H9 (cell line): ENCODE data around the gene NME5. TPM values are rescaled to one million over a fixed set of nuclear protein-coding genes. Genes with fewer than 3 reads are reported as not detected.

ENCODE experiments used
- DNase-seq: peaks from one replicate; pipeline ENCODE4 v3.0.0-alpha.2; 2017
- H2AFZ ChIP-seq: one replicate; pipeline ENCODE4 v1.6.1; 2013; ENCODE audit warnings: mild to moderate bottlenecking, low read length, control low read depth, moderate library complexity
- H2AK5ac ChIP-seq: 2 replicates; pipeline ENCODE4 v1.6.1; 2013; ENCODE audit warnings: low read length, control low read depth, mixed read lengths; ENCODE audit not compliant: insufficient read length
- H2BK120ac ChIP-seq: one replicate; pipeline ENCODE4 v1.6.1; 2013; ENCODE audit warnings: low read depth, mild to moderate bottlenecking, low read length, control low read depth, inconsistent platforms; ENCODE audit not compliant: poor library complexity, severe bottlenecking
- H2BK12ac ChIP-seq: 2 replicates; pipeline ENCODE4 v1.6.1; 2013; ENCODE audit warnings: low read length, control low read depth, mixed read lengths, low read depth; ENCODE audit not compliant: insufficient read length
- H2BK15ac ChIP-seq: 2 replicates; pipeline ENCODE4 v1.6.1; 2013; ENCODE audit warnings: low read depth, low read length, control low read depth
- H2BK20ac ChIP-seq: one replicate; pipeline ENCODE4 v1.6.1; 2013; ENCODE audit warnings: low read depth, mild to moderate bottlenecking, low read length, control low read depth, inconsistent platforms; ENCODE audit not compliant: poor library complexity, severe bottlenecking
- H2BK5ac ChIP-seq: 2 replicates; pipeline ENCODE4 v1.6.1; 2013; ENCODE audit warnings: low read length, control low read depth, mixed read lengths; ENCODE audit not compliant: insufficient read length
- H3K14ac ChIP-seq: 2 replicates; pipeline ENCODE4 v1.6.1; 2013; ENCODE audit warnings: low read length, control low read depth; ENCODE audit not compliant: insufficient read depth
- H3K18ac ChIP-seq: 2 replicates; pipeline ENCODE4 v1.6.1; 2013; ENCODE audit warnings: low read depth, mild to moderate bottlenecking, mixed read lengths, low read length, control low read depth; ENCODE audit not compliant: insufficient read length
- H3K23ac ChIP-seq: 2 replicates; pipeline ENCODE4 v1.6.1; 2013; ENCODE audit warnings: low read length, control low read depth, mixed read lengths, low read depth; ENCODE audit not compliant: insufficient read length
- H3K23me2 ChIP-seq: 2 replicates; pipeline ENCODE4 v1.6.1; 2013; ENCODE audit warnings: low read depth, mild to moderate bottlenecking, mixed read lengths, low read length, control low read depth; ENCODE audit not compliant: insufficient read length, poor library complexity, severe bottlenecking
- H3K27ac ChIP-seq: 2 replicates; pipeline ENCODE4 v1.5.1; 2013; ENCODE audit warnings: low read length, control low read depth, mixed read lengths, low read depth; ENCODE audit not compliant: insufficient read length
- H3K27me3 ChIP-seq: 2 replicates; pipeline ENCODE4 v1.6.1; 2013; ENCODE audit warnings: low read length, control low read depth, inconsistent platforms; ENCODE audit not compliant: insufficient read depth
- H3K4ac ChIP-seq: 2 replicates; pipeline ENCODE4 v1.6.1; 2013; ENCODE audit warnings: low read depth, mild to moderate bottlenecking, control low read depth, inconsistent platforms, low read length, moderate library complexity
- H3K4me1 ChIP-seq: 2 replicates; pipeline ENCODE4 v1.6.1; 2013; ENCODE audit warnings: low read length, control low read depth, inconsistent platforms; ENCODE audit not compliant: insufficient read depth
- H3K4me2 ChIP-seq: 2 replicates; pipeline ENCODE4 v1.6.1; 2013; ENCODE audit warnings: low read length, control low read depth, mixed read lengths; ENCODE audit not compliant: insufficient read length, insufficient read depth
- H3K56ac ChIP-seq: 2 replicates; pipeline ENCODE4 v1.6.1; 2013; ENCODE audit warnings: low read depth, mild to moderate bottlenecking, mixed read lengths, low read length, control low read depth; ENCODE audit not compliant: insufficient read length
- H3K79me1 ChIP-seq: 2 replicates; pipeline ENCODE4 v1.6.1; 2013; ENCODE audit warnings: low read depth, mild to moderate bottlenecking, moderate library complexity, low read length, control low read depth, inconsistent platforms; ENCODE audit not compliant: insufficient read depth, poor library complexity, severe bottlenecking
- H3K79me2 ChIP-seq: 2 replicates; pipeline ENCODE4 v1.6.1; 2013; ENCODE audit warnings: low read length, control low read depth, inconsistent platforms; ENCODE audit not compliant: insufficient read depth
- H3K9ac ChIP-seq: 2 replicates; pipeline ENCODE4 v1.6.1; 2013; ENCODE audit warnings: low read length, control low read depth, mixed read lengths; ENCODE audit not compliant: insufficient read length; ENCODE audit errors: extremely low read depth
- H3K9me3 ChIP-seq: one replicate; pipeline ENCODE4 v1.6.1; 2013; ENCODE audit warnings: low read depth, low read length, inconsistent platforms; ENCODE audit not compliant: control insufficient read depth
- H3T11ph ChIP-seq: one replicate; pipeline ENCODE4 v1.6.1; 2013; ENCODE audit warnings: mild to moderate bottlenecking, low read length, control low read depth, inconsistent platforms
- H4K20me1 ChIP-seq: one replicate; pipeline ENCODE4 v1.6.1; 2013; ENCODE audit not compliant: control insufficient read depth, insufficient read length, insufficient read depth
- H4K5ac ChIP-seq: 2 replicates; pipeline ENCODE4 v1.6.1; 2013; ENCODE audit warnings: low read depth, mild to moderate bottlenecking, mixed read lengths, low read length, control low read depth; ENCODE audit not compliant: insufficient read length
- H4K8ac ChIP-seq: replicated peaks from 2 replicates; pipeline ENCODE4 v1.6.1; 2013; ENCODE audit warnings: low read length, control low read depth, mixed read lengths, low read depth; ENCODE audit not compliant: insufficient read length
- H4K91ac ChIP-seq: 2 replicates; pipeline ENCODE4 v1.6.1; 2013; ENCODE audit warnings: low read depth, mild to moderate bottlenecking, moderate library complexity, mixed read lengths, low read length, control low read depth; ENCODE audit not compliant: insufficient read length
- H3K27ac Mint-ChIP-seq, 3 experiments: 2 replicates in 2 of 3; 3 replicates in 1 of 3; pipeline ENCODE4 v1.8.0; 2020 to 2021; ENCODE audit warnings: mixed read lengths in 3 of 3, mild to moderate bottlenecking in 1 of 3, moderate library complexity in 1 of 3
- H3K27me3 Mint-ChIP-seq: 2 replicates; pipeline ENCODE4 v1.8.0; 2021; ENCODE audit warnings: low read depth, mild to moderate bottlenecking, moderate library complexity, mixed read lengths
- H3K36me3 Mint-ChIP-seq, 3 experiments: 2 replicates in 2 of 3; 3 replicates in 1 of 3; pipeline ENCODE4 v1.8.0; 2020 to 2021; ENCODE audit warnings: low read depth in 3 of 3, mixed read lengths in 3 of 3; ENCODE audit not compliant: insufficient read depth in 1 of 3
- H3K4me1 Mint-ChIP-seq, 2 experiments: 2 replicates each; pipeline ENCODE4 v1.8.0; 2020; ENCODE audit warnings: mixed read lengths in 2 of 2
- H3K4me3 Mint-ChIP-seq, 2 experiments: 2 replicates in 1 of 2; 3 replicates in 1 of 2; pipeline ENCODE4 v1.8.0; 2020 to 2021; ENCODE audit warnings: mild to moderate bottlenecking in 2 of 2, mixed read lengths in 2 of 2, moderate library complexity in 1 of 2
- H3K9me3 Mint-ChIP-seq, 2 experiments: 2 replicates in 1 of 2; 3 replicates in 1 of 2; pipeline ENCODE4 v1.8.0; 2020; ENCODE audit warnings: mild to moderate bottlenecking in 2 of 2, mixed read lengths in 2 of 2, moderate library complexity in 1 of 2
- WGBS: extraction: QIAGEN DNeasy Blood & Tissue Kit; methylation state at CpG from one replicate; pipeline ENCODE4 v1.1.7; 2013; ENCODE audit warnings: missing lambda C conversion rate, low lambda C conversion rate, mixed read lengths; ENCODE audit not compliant: insufficient read length; ENCODE audit errors: extremely low coverage; 5-methylcytosine and 5-hydroxymethylcytosine counted together
- total RNA-seq: library from RNA; stranded (reverse); gene quantifications from 2 replicates; pipeline ENCODE4 v1.2.1, GENCODE V29; 2021
- TF ChIP-seq, protein P1 (sequence below): fragments of 200-600 bp; sonication (generic); conservative IDR thresholded peaks from 3 replicates; pipeline ENCODE4 v1.8.0; 2021; ENCODE audit warnings: antibody characterized with exemption, mild to moderate bottlenecking

Gene NME5
- total RNA-seq, 1 experiment from 2014 or later = 0.96 TPM

- Mint-ChIP-seq H3K4me1 (no peaks in the 10 kb centered on the region), H3K4me3 (no peak overlapping the region), H3K9me3 (no peaks in the 10 kb centered on the region), H3K27me3 (no peaks in the 10 kb centered on the region), H3K36me3 (peaks cover 61 to 94% (median 94%) of the 10 kb centered on the region in 3 experiments; a peak in 6 of 7 replicates), H3K27ac (no peak overlapping the region)
- Histone ChIP-seq H3K14ac (no peak overlapping the region), H3K56ac (no peak overlapping the region), H2AK5ac (no peak overlapping the region), H3K79me2 (no peaks in the 10 kb centered on the region), H3K27me3 (no peaks in the 10 kb centered on the region), H2BK20ac (no peak overlapping the region), H3K9me3 (no peaks in the 10 kb centered on the region), H4K91ac (no peak overlapping the region), H3K4me1 (no peaks in the 10 kb centered on the region), H3K4ac (no peak overlapping the region), H3K18ac (no peak overlapping the region), H3K4me2 (no peak overlapping the region), H2BK15ac (no peak overlapping the region), H3K27ac (no peak overlapping the region), H4K8ac (no peak overlapping the region), H4K5ac (no peak overlapping the region), H3T11ph (no peak overlapping the region), H3K23me2 (no peaks in the 10 kb centered on the region), H2BK120ac (no peak overlapping the region), H3K79me1 (no peaks in the 10 kb centered on the region), H2BK5ac (no peak overlapping the region), H2AFZ (no peak overlapping the region), H3K23ac (no peak overlapping the region), H3K9ac (no peak overlapping the region), H4K20me1 (no peaks in the 10 kb centered on the region), H2BK12ac (no peak overlapping the region)
- WGBS = no CpG with 5 or more reads among the region's 4 CpGs
- DNase-seq = no peak
- TF ChIP-seq, protein P1, sequence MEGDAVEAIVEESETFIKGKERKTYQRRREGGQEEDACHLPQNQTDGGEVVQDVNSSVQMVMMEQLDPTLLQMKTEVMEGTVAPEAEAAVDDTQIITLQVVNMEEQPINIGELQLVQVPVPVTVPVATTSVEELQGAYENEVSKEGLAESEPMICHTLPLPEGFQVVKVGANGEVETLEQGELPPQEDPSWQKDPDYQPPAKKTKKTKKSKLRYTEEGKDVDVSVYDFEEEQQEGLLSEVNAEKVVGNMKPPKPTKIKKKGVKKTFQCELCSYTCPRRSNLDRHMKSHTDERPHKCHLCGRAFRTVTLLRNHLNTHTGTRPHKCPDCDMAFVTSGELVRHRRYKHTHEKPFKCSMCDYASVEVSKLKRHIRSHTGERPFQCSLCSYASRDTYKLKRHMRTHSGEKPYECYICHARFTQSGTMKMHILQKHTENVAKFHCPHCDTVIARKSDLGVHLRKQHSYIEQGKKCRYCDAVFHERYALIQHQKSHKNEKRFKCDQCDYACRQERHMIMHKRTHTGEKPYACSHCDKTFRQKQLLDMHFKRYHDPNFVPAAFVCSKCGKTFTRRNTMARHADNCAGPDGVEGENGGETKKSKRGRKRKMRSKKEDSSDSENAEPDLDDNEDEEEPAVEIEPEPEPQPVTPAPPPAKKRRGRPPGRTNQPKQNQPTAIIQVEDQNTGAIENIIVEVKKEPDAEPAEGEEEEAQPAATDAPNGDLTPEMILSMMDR = no peak
Observed at GRCh38 chr5:138160706-138161105, 21.5 kb upstream of the NME5 start.
